HEK293 (cell line): ENCODE results near the gene TPGS1.
A peak's percentile ranks its signal among the peaks of the same experiment; 100 is the strongest.

Experiments used
- CTCF ChIA-PET: fragments of 350-600 bp; formaldehyde crosslinking; extraction: SDS; loops from one replicate; lab custom pipeline; 2021; ENCODE audit warnings: antibody characterized with exemption; lab: Yijun Ruan, JAX
- POLR2A ChIA-PET: fragments of 300-600 bp; formaldehyde crosslinking; extraction: SDS; loops from one replicate; lab custom pipeline; 2020; ENCODE audit warnings: antibody characterized with exemption, inconsistent platforms; lab: Yijun Ruan, JAX
- H3K27ac ChIP-seq: fragments of 200-500 bp; sonication (Bioruptor generic); 2 replicates; pipeline ENCODE4 v1.5.1; 2014; ENCODE audit warnings: low read depth, low read length, control low read depth, inconsistent platforms; ENCODE audit errors: extremely low read depth
- H3K36me3 ChIP-seq, 2 experiments: fragments of 200-500 bp in 1 of 2; sonication (Bioruptor generic) in 1 of 2; 1 replicate in 1 of 2; 2 replicates in 1 of 2; pipeline ENCODE4 v1.5.1; 2014 to 2017; ENCODE audit warnings: inconsistent platforms in 2 of 2, low read length in 2 of 2; ENCODE audit not compliant: control insufficient read depth in 2 of 2, insufficient read depth in 1 of 2
- H3K4me1 ChIP-seq: fragments of 200-500 bp; sonication (Bioruptor generic); 2 replicates; pipeline ENCODE4 v1.5.1; 2014; ENCODE audit warnings: mild to moderate bottlenecking, low read length, inconsistent platforms; ENCODE audit not compliant: control insufficient read depth, insufficient read depth
- H3K4me3 ChIP-seq: 2 replicates; pipeline ENCODE4 v1.5.1; 2011; ENCODE audit warnings: low read depth, mild to moderate bottlenecking, control low read depth, low read length, moderate library complexity
- H3K9me3 ChIP-seq: fragments of 200-500 bp; sonication (Bioruptor generic); 2 replicates; pipeline ENCODE4 v1.5.1; 2014; ENCODE audit warnings: low read depth, low read length, inconsistent platforms; ENCODE audit not compliant: control insufficient read depth, insufficient read depth
- GLIS1 ChIP-seq: fragments of 450-650 bp; formaldehyde crosslinking; IDR thresholded peaks from 2 replicates; pipeline ENCODE4 v1.5.1; 2016; ENCODE audit warnings: missing biosample characterization, missing genetic modification characterization
- GLIS2 ChIP-seq: fragments of 450-650 bp; formaldehyde crosslinking; IDR thresholded peaks from 2 replicates; pipeline ENCODE4 v1.5.1; 2016; ENCODE audit warnings: missing biosample characterization, missing genetic modification characterization
- KLF10 ChIP-seq: fragments of 450-650 bp; IDR thresholded peaks from 2 replicates; pipeline ENCODE4 v1.5.1; 2018; ENCODE audit warnings: missing biosample characterization, mild to moderate bottlenecking, missing genetic modification characterization
- KLF9 ChIP-seq: fragments of 450-650 bp; formaldehyde crosslinking; IDR thresholded peaks from 2 replicates; pipeline ENCODE4 v1.5.1; 2016; ENCODE audit warnings: missing biosample characterization, missing genetic modification characterization, low read depth
- SP7 ChIP-seq: fragments of 450-650 bp; formaldehyde crosslinking; IDR thresholded peaks from 2 replicates; pipeline ENCODE4 v1.5.1; 2016; ENCODE audit warnings: missing biosample characterization, missing genetic modification characterization
- WT1 ChIP-seq: fragments of 450-650 bp; formaldehyde crosslinking; IDR thresholded peaks from 2 replicates; pipeline ENCODE4 v1.5.1; 2016; ENCODE audit warnings: missing biosample characterization, missing genetic modification characterization
- ZEB2 ChIP-seq: fragments of 450-650 bp; formaldehyde crosslinking; IDR thresholded peaks from 2 replicates; pipeline ENCODE4 v1.5.1; 2016; ENCODE audit warnings: missing biosample characterization, missing genetic modification characterization
- ZNF138 ChIP-seq: fragments of 450-650 bp; formaldehyde crosslinking; IDR thresholded peaks from 2 replicates; pipeline ENCODE4 v1.5.1; 2016; ENCODE audit warnings: missing biosample characterization, missing genetic modification characterization, borderline replicate concordance
- ZNF335 ChIP-seq: fragments of 450-650 bp; formaldehyde crosslinking; conservative IDR thresholded peaks from 2 replicates; pipeline ENCODE4 v1.5.1; 2016; ENCODE audit warnings: missing biosample characterization, missing genetic modification characterization
- ZNF660 ChIP-seq: fragments of 450-650 bp; IDR thresholded peaks from 2 replicates; pipeline ENCODE4 v1.5.1; 2018; ENCODE audit warnings: missing biosample characterization, mild to moderate bottlenecking, missing genetic modification characterization
- ZNF785 ChIP-seq: fragments of 450-650 bp; formaldehyde crosslinking; IDR thresholded peaks from 2 replicates; pipeline ENCODE4 v1.5.1; 2016; ENCODE audit warnings: missing biosample characterization, missing genetic modification characterization
- TF ChIP-seq, protein P1 (sequence below): fragments of 450-650 bp; formaldehyde crosslinking; IDR thresholded peaks from 2 replicates; pipeline ENCODE4 v1.5.1; 2016; ENCODE audit warnings: missing biosample characterization, missing genetic modification characterization
- TF ChIP-seq, protein P2 (sequence below): fragments of 450-650 bp; formaldehyde crosslinking; IDR thresholded peaks from 2 replicates; pipeline ENCODE4 v1.5.1; 2016; ENCODE audit warnings: missing biosample characterization, missing genetic modification characterization
- TF ChIP-seq, protein P3 (sequence below): fragments of 450-650 bp; formaldehyde crosslinking; optimal IDR thresholded peaks from 2 replicates; pipeline ENCODE3; 2016; ENCODE audit warnings: missing biosample characterization, mild to moderate bottlenecking, missing genetic modification characterization
- TF ChIP-seq, protein P4 (sequence below): sonication (generic); formaldehyde crosslinking; IDR thresholded peaks from 2 replicates; pipeline ENCODE4 v1.8.1; 2022; ENCODE audit warnings: mild to moderate bottlenecking, moderate library complexity, missing genetic modification reagents
- TF ChIP-seq, protein P5 (sequence below): fragments of 450-650 bp; formaldehyde crosslinking; IDR thresholded peaks from 2 replicates; pipeline ENCODE4 v1.5.1; 2016; ENCODE audit warnings: missing biosample characterization, missing genetic modification characterization
- TF ChIP-seq, protein P6 (sequence below): fragments of 450-650 bp; formaldehyde crosslinking; IDR thresholded peaks from 2 replicates; pipeline ENCODE4 v1.5.1; 2016; ENCODE audit warnings: missing biosample characterization, missing genetic modification characterization
- TF ChIP-seq, protein P7 (sequence below): fragments of 450-650 bp; formaldehyde crosslinking; IDR thresholded peaks from 2 replicates; pipeline ENCODE4 v1.5.1; 2016; ENCODE audit warnings: missing biosample characterization, missing genetic modification characterization

Gene TPGS1

DNA sequence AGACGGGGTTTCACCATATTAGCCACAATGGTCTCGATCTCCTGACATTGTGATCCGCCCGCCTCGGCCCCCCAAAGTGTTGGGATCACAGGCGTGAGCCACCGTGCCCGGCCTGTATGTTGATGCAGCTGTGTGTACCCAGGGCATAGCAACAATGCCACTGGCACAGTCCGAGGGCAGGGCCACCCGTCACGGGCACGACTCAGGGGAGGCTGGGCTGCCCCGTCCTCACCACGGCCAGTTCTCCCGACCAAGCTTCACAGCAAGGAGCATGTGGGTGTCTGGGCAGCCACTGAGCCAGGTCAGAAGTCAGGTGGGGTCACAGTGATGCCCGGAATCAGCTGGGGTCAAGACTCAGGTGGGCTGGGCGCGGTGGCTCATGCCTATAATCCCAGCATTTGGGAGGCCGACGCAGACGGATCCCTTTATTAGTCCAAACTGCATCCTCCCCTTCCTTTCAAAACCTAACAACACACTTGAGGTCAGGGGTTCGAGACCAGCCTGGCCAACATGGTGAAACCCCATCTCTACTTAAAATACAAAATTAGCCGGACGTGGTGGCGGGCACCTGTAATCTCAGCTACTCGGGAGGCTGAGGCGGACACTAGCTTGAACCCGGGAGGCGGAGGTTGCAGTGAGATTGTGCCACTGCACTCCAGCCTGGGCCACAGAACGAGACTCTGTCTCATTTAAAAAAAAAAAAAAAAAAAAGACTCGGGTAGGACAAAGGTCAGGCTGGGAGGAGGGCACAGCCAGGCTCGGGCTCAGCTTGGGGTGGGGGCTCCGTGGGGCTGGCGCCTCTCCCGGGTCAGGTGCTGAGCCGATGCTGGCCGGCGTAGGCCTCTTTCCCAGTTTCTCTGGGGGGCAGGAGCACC lies 23.1 kb downstream of the TPGS1 start:
- H3K9me3 ChIP-seq, result no peaks in the 10 kb centered on the region
- H3K27ac ChIP-seq, result peak overlapping the region; percentile 96; the same call in 1 of the 2 replicates
- ChIA-PET POLR2A (interaction anchor here (0.6 to 3.8 kb wide), 7 partner anchors 8 to 188 kb away, joined by 3 to 35 read pairs (median 6); partner anchors contain the start of gene BSG), CTCF (interaction anchor here (0.6 to 6.4 kb wide), 2 partner anchors 20 to 66 kb away, joined by 3 to 49 read pairs; no protein-coding TSS in a partner anchor)
- peaks cover 7% of the 10 kb centered on the region for H3K4me1 ChIP-seq
- peak overlapping the region; percentile 89 for H3K4me3 ChIP-seq
- TF ChIP-seq, protein P1, sequence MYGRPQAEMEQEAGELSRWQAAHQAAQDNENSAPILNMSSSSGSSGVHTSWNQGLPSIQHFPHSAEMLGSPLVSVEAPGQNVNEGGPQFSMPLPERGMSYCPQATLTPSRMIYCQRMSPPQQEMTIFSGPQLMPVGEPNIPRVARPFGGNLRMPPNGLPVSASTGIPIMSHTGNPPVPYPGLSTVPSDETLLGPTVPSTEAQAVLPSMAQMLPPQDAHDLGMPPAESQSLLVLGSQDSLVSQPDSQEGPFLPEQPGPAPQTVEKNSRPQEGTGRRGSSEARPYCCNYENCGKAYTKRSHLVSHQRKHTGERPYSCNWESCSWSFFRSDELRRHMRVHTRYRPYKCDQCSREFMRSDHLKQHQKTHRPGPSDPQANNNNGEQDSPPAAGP, result no peak
- TF ChIP-seq, protein P2, sequence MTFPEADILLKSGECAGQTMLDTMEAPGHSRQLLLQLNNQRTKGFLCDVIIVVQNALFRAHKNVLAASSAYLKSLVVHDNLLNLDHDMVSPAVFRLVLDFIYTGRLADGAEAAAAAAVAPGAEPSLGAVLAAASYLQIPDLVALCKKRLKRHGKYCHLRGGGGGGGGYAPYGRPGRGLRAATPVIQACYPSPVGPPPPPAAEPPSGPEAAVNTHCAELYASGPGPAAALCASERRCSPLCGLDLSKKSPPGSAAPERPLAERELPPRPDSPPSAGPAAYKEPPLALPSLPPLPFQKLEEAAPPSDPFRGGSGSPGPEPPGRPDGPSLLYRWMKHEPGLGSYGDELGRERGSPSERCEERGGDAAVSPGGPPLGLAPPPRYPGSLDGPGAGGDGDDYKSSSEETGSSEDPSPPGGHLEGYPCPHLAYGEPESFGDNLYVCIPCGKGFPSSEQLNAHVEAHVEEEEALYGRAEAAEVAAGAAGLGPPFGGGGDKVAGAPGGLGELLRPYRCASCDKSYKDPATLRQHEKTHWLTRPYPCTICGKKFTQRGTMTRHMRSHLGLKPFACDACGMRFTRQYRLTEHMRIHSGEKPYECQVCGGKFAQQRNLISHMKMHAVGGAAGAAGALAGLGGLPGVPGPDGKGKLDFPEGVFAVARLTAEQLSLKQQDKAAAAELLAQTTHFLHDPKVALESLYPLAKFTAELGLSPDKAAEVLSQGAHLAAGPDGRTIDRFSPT (tag by site-specific recombination), result 0 out of 2 replicates have a peak, but pooled peaks have one; percentile 31
- peak; percentile 47 for TF ChIP-seq GLIS1
- H3K36me3 ChIP-seq, result peaks cover 0 to 7% of the 10 kb centered on the region in 2 experiments; a peak in 1 of 3 replicates

DNA sequence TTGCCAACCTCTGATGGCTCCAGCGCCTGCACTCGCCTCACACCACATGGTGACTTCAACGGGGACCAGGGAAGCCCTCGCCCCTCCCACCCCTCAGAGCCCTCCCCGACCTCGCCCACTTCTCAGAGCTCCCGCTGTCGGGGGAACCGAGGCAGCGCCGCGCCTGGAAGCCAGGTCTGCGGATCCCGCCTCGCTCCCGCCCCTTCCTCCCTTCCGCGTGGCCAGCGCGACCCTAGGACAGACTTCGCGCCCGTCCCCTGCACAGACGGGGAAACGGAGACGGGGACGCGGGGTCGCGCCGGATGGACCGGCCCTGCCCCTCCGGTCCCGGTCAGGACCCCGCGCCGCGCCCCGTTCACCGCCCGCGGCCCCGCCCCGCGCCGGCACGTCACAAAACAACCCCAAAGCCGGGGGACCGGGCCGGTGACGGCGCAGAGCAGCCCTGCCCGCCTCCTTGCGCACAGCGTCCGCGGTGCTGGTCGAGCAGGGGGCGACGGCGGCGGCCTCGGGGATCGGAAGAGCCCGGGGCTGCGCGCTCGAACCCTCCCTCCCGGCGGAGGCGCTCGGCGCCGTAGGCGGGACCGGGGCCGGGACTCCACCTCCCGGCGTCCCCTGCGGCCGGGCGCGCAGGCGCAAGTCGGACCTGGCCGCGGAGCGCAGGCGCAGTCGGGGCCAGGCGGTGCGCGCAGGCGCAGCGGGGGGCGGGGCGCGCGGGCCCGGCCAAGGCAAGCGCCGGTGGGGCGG lies 23.9 kb downstream of the TPGS1 start:
- H3K4me1 ChIP-seq, result peaks cover 7% of the 10 kb centered on the region
- no peaks in the 10 kb centered on the region for H3K9me3 ChIP-seq
- H3K4me3 ChIP-seq, result peak overlapping the region; percentile 89
- POLR2A ChIA-PET, result interaction anchor here (0.5 to 3.8 kb wide), 14 partner anchors 9 to 375 kb away, joined by 3 to 35 read pairs (median 6); partner anchors contain the start of genes BSG and TPGS1
- H3K27ac ChIP-seq, result peak overlapping the region; percentile 96
- CTCF ChIA-PET, result interaction anchor here (0.8 to 6.4 kb wide), 5 partner anchors 9 to 26 kb away, joined by 3 to 49 read pairs (median 3); no protein-coding TSS in a partner anchor
- H3K36me3 ChIP-seq, result peaks cover 0 to 15% of the 10 kb centered on the region in 2 experiments; a peak in 1 of 3 replicates
- TF ChIP-seq KLF9 (tag by site-specific recombination) (peak; percentile 76), ZEB2 (tag by site-specific recombination) (peak; percentile 84), ZNF785 (tag by site-specific recombination) (no peak), GLIS2 (peak; percentile 62), ZNF335 (tag by site-specific recombination) (peak; percentile 92), ZNF660 (0 out of 2 replicates have a peak, but pooled peaks have one; percentile 17), WT1 (tag by site-specific recombination) (no peak), SP7 (0 out of 2 replicates have a peak, but pooled peaks have one; percentile 22), ZNF138 (tag by site-specific recombination) (no peak), KLF10 (tag by site-specific recombination) (peak; percentile 55)
- TF ChIP-seq, protein P3, sequence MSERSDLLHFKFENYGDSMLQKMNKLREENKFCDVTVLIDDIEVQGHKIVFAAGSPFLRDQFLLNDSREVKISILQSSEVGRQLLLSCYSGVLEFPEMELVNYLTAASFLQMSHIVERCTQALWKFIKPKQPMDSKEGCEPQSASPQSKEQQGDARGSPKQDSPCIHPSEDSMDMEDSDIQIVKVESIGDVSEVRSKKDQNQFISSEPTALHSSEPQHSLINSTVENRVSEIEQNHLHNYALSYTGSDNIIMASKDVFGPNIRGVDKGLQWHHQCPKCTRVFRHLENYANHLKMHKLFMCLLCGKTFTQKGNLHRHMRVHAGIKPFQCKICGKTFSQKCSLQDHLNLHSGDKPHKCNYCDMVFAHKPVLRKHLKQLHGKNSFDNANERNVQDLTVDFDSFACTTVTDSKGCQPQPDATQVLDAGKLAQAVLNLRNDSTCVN, result peak; percentile 84
- TF ChIP-seq, protein P4, sequence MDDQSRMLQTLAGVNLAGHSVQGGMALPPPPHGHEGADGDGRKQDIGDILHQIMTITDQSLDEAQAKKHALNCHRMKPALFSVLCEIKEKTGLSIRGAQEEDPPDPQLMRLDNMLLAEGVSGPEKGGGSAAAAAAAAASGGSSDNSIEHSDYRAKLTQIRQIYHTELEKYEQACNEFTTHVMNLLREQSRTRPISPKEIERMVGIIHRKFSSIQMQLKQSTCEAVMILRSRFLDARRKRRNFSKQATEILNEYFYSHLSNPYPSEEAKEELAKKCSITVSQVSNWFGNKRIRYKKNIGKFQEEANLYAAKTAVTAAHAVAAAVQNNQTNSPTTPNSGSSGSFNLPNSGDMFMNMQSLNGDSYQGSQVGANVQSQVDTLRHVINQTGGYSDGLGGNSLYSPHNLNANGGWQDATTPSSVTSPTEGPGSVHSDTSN (CRISPR knock-in tag), result peak; percentile 81; the same call in 1 of the 2 replicates
- TF ChIP-seq, protein P5, sequence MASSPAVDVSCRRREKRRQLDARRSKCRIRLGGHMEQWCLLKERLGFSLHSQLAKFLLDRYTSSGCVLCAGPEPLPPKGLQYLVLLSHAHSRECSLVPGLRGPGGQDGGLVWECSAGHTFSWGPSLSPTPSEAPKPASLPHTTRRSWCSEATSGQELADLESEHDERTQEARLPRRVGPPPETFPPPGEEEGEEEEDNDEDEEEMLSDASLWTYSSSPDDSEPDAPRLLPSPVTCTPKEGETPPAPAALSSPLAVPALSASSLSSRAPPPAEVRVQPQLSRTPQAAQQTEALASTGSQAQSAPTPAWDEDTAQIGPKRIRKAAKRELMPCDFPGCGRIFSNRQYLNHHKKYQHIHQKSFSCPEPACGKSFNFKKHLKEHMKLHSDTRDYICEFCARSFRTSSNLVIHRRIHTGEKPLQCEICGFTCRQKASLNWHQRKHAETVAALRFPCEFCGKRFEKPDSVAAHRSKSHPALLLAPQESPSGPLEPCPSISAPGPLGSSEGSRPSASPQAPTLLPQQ (tag by site-specific recombination), result 0 out of 2 replicates have a peak, but pooled peaks have one; percentile 31
- TF ChIP-seq, protein P6, sequence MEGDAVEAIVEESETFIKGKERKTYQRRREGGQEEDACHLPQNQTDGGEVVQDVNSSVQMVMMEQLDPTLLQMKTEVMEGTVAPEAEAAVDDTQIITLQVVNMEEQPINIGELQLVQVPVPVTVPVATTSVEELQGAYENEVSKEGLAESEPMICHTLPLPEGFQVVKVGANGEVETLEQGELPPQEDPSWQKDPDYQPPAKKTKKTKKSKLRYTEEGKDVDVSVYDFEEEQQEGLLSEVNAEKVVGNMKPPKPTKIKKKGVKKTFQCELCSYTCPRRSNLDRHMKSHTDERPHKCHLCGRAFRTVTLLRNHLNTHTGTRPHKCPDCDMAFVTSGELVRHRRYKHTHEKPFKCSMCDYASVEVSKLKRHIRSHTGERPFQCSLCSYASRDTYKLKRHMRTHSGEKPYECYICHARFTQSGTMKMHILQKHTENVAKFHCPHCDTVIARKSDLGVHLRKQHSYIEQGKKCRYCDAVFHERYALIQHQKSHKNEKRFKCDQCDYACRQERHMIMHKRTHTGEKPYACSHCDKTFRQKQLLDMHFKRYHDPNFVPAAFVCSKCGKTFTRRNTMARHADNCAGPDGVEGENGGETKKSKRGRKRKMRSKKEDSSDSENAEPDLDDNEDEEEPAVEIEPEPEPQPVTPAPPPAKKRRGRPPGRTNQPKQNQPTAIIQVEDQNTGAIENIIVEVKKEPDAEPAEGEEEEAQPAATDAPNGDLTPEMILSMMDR, result peak; percentile 27; the same call in 1 of the 2 replicates
- TF ChIP-seq, protein P7, sequence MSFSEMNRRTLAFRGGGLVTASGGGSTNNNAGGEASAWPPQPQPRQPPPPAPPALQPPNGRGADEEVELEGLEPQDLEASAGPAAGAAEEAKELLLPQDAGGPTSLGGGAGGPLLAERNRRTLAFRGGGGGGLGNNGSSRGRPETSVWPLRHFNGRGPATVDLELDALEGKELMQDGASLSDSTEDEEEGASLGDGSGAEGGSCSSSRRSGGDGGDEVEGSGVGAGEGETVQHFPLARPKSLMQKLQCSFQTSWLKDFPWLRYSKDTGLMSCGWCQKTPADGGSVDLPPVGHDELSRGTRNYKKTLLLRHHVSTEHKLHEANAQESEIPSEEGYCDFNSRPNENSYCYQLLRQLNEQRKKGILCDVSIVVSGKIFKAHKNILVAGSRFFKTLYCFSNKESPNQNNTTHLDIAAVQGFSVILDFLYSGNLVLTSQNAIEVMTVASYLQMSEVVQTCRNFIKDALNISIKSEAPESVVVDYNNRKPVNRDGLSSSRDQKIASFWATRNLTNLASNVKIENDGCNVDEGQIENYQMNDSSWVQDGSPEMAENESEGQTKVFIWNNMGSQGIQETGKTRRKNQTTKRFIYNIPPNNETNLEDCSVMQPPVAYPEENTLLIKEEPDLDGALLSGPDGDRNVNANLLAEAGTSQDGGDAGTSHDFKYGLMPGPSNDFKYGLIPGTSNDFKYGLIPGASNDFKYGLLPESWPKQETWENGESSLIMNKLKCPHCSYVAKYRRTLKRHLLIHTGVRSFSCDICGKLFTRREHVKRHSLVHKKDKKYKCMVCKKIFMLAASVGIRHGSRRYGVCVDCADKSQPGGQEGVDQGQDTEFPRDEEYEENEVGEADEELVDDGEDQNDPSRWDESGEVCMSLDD (tag by site-specific recombination), result peak; percentile 47; the same call in 1 of the 2 replicates
